SK-N-SH (cell line): ENCODE results near the gene SMYD4. TPM values are rescaled to one million over a fixed set of nuclear protein-coding genes. Genes with fewer than 3 reads are reported as not detected.

ENCODE experiments used
- CTCF ChIA-PET: fragments of 300-600, 350-600 bp; formaldehyde crosslinking; extraction: SDS; loops from one replicate; lab custom pipeline; 2021; lab: Yijun Ruan, JAX
- POLR2A ChIA-PET: fragments of 350-600 bp; sonication (Branson Sonifier 250); formaldehyde crosslinking; extraction: SDS; loops from one replicate; lab custom pipeline; 2020; ENCODE audit warnings: antibody characterized with exemption, inconsistent platforms; lab: Yijun Ruan, JAX
- DNase-seq: peaks from one replicate; pipeline ENCODE4 v3.0.0; 2012
- H2AFZ ChIP-seq: fragments of 200-600 bp; sonication (generic); 2 replicates; pipeline ENCODE4 v1.8.1; 2016; ENCODE audit warnings: antibody characterized with exemption, mild to moderate bottlenecking, low read depth
- H3F3A ChIP-seq: fragments of 200-600 bp; sonication (generic); replicated peaks from 2 replicates; pipeline ENCODE3; 2016; ENCODE audit warnings: antibody characterized with exemption, mild to moderate bottlenecking; ENCODE audit not compliant: insufficient read depth
- H3K27ac ChIP-seq, 2 experiments: fragments of 200-500 bp in 1 of 2; fragments of 200-600 bp in 1 of 2; sonication (Bioruptor generic) in 1 of 2; sonication (generic), shearing (Covaris generic) in 1 of 2; 2 replicates each; pipeline versions ENCODE4 v1.5.1 to v1.6.1; 2014 to 2016; ENCODE audit warnings: low read depth in 2 of 2, inconsistent platforms in 1 of 2, low read length in 1 of 2, mild to moderate bottlenecking in 1 of 2, mixed read lengths in 1 of 2
- H3K27me3 ChIP-seq: fragments of 200-600 bp; sonication (generic), shearing (Covaris generic); 2 replicates; pipeline ENCODE4 v1.6.1; 2016; ENCODE audit warnings: mixed run types; ENCODE audit not compliant: insufficient read depth
- H3K36me3 ChIP-seq, 2 experiments: fragments of 200-500 bp in 1 of 2; fragments of 200-600 bp in 1 of 2; sonication (Bioruptor generic) in 1 of 2; sonication (generic) in 1 of 2; replicated peaks in 1 of 2; 2 replicates each; pipeline versions ENCODE3 to v1.5.1; 2014 to 2016; ENCODE audit warnings: low read length in 1 of 2, mild to moderate bottlenecking in 1 of 2; ENCODE audit not compliant: insufficient read depth in 2 of 2, control insufficient read depth in 1 of 2
- H3K4me1 ChIP-seq, 2 experiments: fragments of 200-500 bp in 1 of 2; fragments of 200-600 bp in 1 of 2; sonication (Bioruptor generic) in 1 of 2; sonication (generic), shearing (Covaris generic) in 1 of 2; 2 replicates each; pipeline versions ENCODE4 v1.5.1 to v1.6.1; 2014 to 2016; ENCODE audit warnings: low read depth in 1 of 2, low read length in 1 of 2, mixed run types in 1 of 2; ENCODE audit not compliant: insufficient read depth in 2 of 2, control insufficient read depth in 1 of 2
- H3K4me2 ChIP-seq: fragments of 200-600 bp; sonication (generic), shearing (Covaris generic); 2 replicates; pipeline ENCODE4 v1.6.1; 2017; ENCODE audit warnings: mixed run types
- H3K4me3 ChIP-seq, 2 experiments: fragments of 200-500 bp in 1 of 2; fragments of 200-600 bp in 1 of 2; sonication (Bioruptor generic) in 1 of 2; sonication (generic), shearing (Covaris generic) in 1 of 2; 2 replicates each; pipeline versions ENCODE4 v1.5.1 to v1.8.1; 2014 to 2016; ENCODE audit warnings: low read depth in 2 of 2, inconsistent platforms in 1 of 2, low read length in 1 of 2, mild to moderate bottlenecking in 1 of 2, mixed read lengths in 1 of 2, moderate library complexity in 1 of 2
- H3K79me2 ChIP-seq: fragments of 200-600 bp; sonication (generic); 2 replicates; pipeline ENCODE4 v1.8.1; 2017; ENCODE audit warnings: mild to moderate bottlenecking; ENCODE audit not compliant: insufficient read depth
- H3K9ac ChIP-seq: fragments of 200-600 bp; sonication (generic); 2 replicates; pipeline ENCODE4 v1.6.1; 2017; ENCODE audit warnings: mixed run types
- H3K9me2 ChIP-seq: fragments of 200-600 bp; sonication (generic); 2 replicates; pipeline ENCODE4 v1.6.1; 2017; ENCODE audit warnings: mixed run types
- H3K9me3 ChIP-seq: fragments of 200-600 bp; sonication (generic); 2 replicates; pipeline ENCODE4 v1.6.1; 2017; ENCODE audit warnings: mixed run types, mild to moderate bottlenecking, moderate library complexity
- H4K20me1 ChIP-seq: fragments of 200-600 bp; sonication (generic); 2 replicates; pipeline ENCODE4 v1.6.1; 2017; ENCODE audit warnings: mild to moderate bottlenecking, mixed run types; ENCODE audit not compliant: insufficient read depth
- CHD2 ChIP-seq: fragments of 150-350 bp; IDR thresholded peaks from 2 replicates; pipeline ENCODE4 v1.6.1; 2018; ENCODE audit warnings: low read length; ENCODE audit not compliant: partially characterized antibody
- GABPA ChIP-seq: IDR thresholded peaks from 2 replicates; pipeline ENCODE4 v1.4.0; 2012; ENCODE audit warnings: low read depth, mild to moderate bottlenecking
- MAX ChIP-seq: IDR thresholded peaks from 2 replicates; pipeline ENCODE4 v1.4.0; 2012; ENCODE audit warnings: low read depth
- MEF2A ChIP-seq: IDR thresholded peaks from 2 replicates; pipeline ENCODE4 v1.4.0; 2012; ENCODE audit warnings: low read depth, borderline replicate concordance
- RXRA ChIP-seq: IDR thresholded peaks from 2 replicates; pipeline ENCODE4 v1.4.0; 2012; ENCODE audit warnings: low read depth, mild to moderate bottlenecking, borderline replicate concordance
- TAF1 ChIP-seq: IDR thresholded peaks from 2 replicates; pipeline ENCODE4 v1.6.1; 2012; ENCODE audit warnings: low read depth, mild to moderate bottlenecking, low read length, moderate library complexity, borderline replicate concordance
- TEAD4 ChIP-seq: IDR thresholded peaks from 2 replicates; pipeline ENCODE4 v1.4.0; 2012; ENCODE audit warnings: mild to moderate bottlenecking, borderline replicate concordance; ENCODE audit not compliant: insufficient read depth
- YY1 ChIP-seq: IDR thresholded peaks from 2 replicates; pipeline ENCODE4 v1.4.0; 2012; ENCODE audit warnings: low read depth, mild to moderate bottlenecking
- ZBTB33 ChIP-seq: IDR thresholded peaks from 2 replicates; pipeline ENCODE4 v1.4.0; 2012; ENCODE audit warnings: low read depth, borderline replicate concordance
- WGBS: methylation state at CpG from one replicate; pipeline ENCODE4 v1.1.6; 2017; ENCODE audit warnings: low lambda C conversion rate; 5-methylcytosine and 5-hydroxymethylcytosine counted together
- polyA plus RNA-seq, 3 experiments: library from polyadenylated mRNA; depleted of rRNA; stranded (reverse); fragments of >200 nt; gene quantifications; 2 replicates each; pipeline ENCODE4 v1.2.3, GENCODE V29; 2012
- TF ChIP-seq, protein P1 (sequence below): fragments of 200-600 bp; sonication (generic); IDR thresholded peaks from 2 replicates; pipeline ENCODE4 v1.6.1; 2017; ENCODE audit warnings: antibody characterized with exemption, mild to moderate bottlenecking, moderate library complexity
- TF ChIP-seq, protein P2 (sequence below): IDR thresholded peaks from 2 replicates; pipeline ENCODE4 v1.4.0; 2012; ENCODE audit warnings: low read depth, borderline replicate concordance
- TF ChIP-seq, protein P3 (sequence below): fragments of 150-350 bp; IDR thresholded peaks from 2 replicates; pipeline ENCODE4 v1.6.1; 2017; ENCODE audit warnings: antibody characterized with exemption, low read length, low read depth, borderline replicate concordance
- TF ChIP-seq, protein P4 (sequence below): IDR thresholded peaks from 2 replicates; pipeline ENCODE4 v1.6.1; 2012; ENCODE audit warnings: mild to moderate bottlenecking, low read depth, low read length, moderate library complexity

Gene SMYD4
- polyA plus RNA-seq, 1 of the 3 experiments (the other 2 are of a cell fraction): 4.9 TPM

- peaks cover 4% of the 10 kb centered on the region; the same call in 1 of the 2 replicates for H3K79me2 ChIP-seq
- ChIA-PET CTCF (interaction anchor here (1.4 kb wide), 2 partner anchors 9 to 146 kb away, joined by 3 read pairs; no protein-coding TSS in a partner anchor), POLR2A (no interaction called here)
- no peak for DNase-seq
- peaks cover 6% of the 10 kb centered on the region for H3F3A ChIP-seq
- H3K36me3 ChIP-seq: peaks cover 15 to 16% of the 10 kb centered on the region in 2 experiments
- H3K4me3 ChIP-seq: no peak overlapping the region
- H3K9me2 ChIP-seq: no peaks in the 10 kb centered on the region
- H3K27ac ChIP-seq: no peak overlapping the region
- no peaks in the 10 kb centered on the region for H3K27me3 ChIP-seq
- H3K9me3 ChIP-seq: no peaks in the 10 kb centered on the region
- no peak overlapping the region for H3K4me2 ChIP-seq
- TF ChIP-seq MEF2A: no peak
- TF ChIP-seq MAX: no peak
- TF ChIP-seq GABPA: no peak
- no peak for TF ChIP-seq TEAD4
- TF ChIP-seq, protein P1, sequence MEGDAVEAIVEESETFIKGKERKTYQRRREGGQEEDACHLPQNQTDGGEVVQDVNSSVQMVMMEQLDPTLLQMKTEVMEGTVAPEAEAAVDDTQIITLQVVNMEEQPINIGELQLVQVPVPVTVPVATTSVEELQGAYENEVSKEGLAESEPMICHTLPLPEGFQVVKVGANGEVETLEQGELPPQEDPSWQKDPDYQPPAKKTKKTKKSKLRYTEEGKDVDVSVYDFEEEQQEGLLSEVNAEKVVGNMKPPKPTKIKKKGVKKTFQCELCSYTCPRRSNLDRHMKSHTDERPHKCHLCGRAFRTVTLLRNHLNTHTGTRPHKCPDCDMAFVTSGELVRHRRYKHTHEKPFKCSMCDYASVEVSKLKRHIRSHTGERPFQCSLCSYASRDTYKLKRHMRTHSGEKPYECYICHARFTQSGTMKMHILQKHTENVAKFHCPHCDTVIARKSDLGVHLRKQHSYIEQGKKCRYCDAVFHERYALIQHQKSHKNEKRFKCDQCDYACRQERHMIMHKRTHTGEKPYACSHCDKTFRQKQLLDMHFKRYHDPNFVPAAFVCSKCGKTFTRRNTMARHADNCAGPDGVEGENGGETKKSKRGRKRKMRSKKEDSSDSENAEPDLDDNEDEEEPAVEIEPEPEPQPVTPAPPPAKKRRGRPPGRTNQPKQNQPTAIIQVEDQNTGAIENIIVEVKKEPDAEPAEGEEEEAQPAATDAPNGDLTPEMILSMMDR: no peak
- TF ChIP-seq, protein P2, sequence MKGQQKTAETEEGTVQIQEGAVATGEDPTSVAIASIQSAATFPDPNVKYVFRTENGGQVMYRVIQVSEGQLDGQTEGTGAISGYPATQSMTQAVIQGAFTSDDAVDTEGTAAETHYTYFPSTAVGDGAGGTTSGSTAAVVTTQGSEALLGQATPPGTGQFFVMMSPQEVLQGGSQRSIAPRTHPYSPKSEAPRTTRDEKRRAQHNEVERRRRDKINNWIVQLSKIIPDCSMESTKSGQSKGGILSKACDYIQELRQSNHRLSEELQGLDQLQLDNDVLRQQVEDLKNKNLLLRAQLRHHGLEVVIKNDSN: no peak
- no peak for TF ChIP-seq RXRA
- no peak for TF ChIP-seq CHD2
- TF ChIP-seq ZBTB33: no peak
- WGBS: over 99% methylated on average over 8 of the region's 8 CpGs
- no peak overlapping the region for H3K9ac ChIP-seq
- H2AFZ ChIP-seq: no peak overlapping the region
- H4K20me1 ChIP-seq: no peaks in the 10 kb centered on the region
- no peaks in the 10 kb centered on the region for H3K4me1 ChIP-seq
Measured at GRCh38 chr17:1868090-1868489, 38.4 kb upstream of the SMYD4 start.

- Histone ChIP-seq H2AFZ (no peak overlapping the region), H3K27me3 (no peaks in the 10 kb centered on the region), H3K36me3 (peaks cover 8 to 12% of the 10 kb centered on the region in 2 experiments), H3K4me1 (no peaks in the 10 kb centered on the region), H3K4me3 (no peak overlapping the region), H3K9me3 (no peaks in the 10 kb centered on the region), H3F3A (peaks cover 6% of the 10 kb centered on the region), H3K27ac (no peak overlapping the region), H3K79me2 (peaks cover 4% of the 10 kb centered on the region; the same call in 1 of the 2 replicates), H3K9ac (no peak overlapping the region), H3K4me2 (no peak overlapping the region), H3K9me2 (no peaks in the 10 kb centered on the region), H4K20me1 (no peaks in the 10 kb centered on the region)
- 97% methylated on average over 3 of the region's 3 CpGs for WGBS
- ChIA-PET CTCF (no interaction called here), POLR2A (no interaction called here)
- DNase-seq: no peak
- TF ChIP-seq GABPA (no peak), RXRA (no peak), YY1 (no peak), MAX (no peak), TAF1 (no peak)
- TF ChIP-seq, protein P3, sequence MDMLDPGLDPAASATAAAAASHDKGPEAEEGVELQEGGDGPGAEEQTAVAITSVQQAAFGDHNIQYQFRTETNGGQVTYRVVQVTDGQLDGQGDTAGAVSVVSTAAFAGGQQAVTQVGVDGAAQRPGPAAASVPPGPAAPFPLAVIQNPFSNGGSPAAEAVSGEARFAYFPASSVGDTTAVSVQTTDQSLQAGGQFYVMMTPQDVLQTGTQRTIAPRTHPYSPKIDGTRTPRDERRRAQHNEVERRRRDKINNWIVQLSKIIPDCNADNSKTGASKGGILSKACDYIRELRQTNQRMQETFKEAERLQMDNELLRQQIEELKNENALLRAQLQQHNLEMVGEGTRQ: no peak
- TF ChIP-seq, protein P1: no peak
- TF ChIP-seq, protein P4, sequence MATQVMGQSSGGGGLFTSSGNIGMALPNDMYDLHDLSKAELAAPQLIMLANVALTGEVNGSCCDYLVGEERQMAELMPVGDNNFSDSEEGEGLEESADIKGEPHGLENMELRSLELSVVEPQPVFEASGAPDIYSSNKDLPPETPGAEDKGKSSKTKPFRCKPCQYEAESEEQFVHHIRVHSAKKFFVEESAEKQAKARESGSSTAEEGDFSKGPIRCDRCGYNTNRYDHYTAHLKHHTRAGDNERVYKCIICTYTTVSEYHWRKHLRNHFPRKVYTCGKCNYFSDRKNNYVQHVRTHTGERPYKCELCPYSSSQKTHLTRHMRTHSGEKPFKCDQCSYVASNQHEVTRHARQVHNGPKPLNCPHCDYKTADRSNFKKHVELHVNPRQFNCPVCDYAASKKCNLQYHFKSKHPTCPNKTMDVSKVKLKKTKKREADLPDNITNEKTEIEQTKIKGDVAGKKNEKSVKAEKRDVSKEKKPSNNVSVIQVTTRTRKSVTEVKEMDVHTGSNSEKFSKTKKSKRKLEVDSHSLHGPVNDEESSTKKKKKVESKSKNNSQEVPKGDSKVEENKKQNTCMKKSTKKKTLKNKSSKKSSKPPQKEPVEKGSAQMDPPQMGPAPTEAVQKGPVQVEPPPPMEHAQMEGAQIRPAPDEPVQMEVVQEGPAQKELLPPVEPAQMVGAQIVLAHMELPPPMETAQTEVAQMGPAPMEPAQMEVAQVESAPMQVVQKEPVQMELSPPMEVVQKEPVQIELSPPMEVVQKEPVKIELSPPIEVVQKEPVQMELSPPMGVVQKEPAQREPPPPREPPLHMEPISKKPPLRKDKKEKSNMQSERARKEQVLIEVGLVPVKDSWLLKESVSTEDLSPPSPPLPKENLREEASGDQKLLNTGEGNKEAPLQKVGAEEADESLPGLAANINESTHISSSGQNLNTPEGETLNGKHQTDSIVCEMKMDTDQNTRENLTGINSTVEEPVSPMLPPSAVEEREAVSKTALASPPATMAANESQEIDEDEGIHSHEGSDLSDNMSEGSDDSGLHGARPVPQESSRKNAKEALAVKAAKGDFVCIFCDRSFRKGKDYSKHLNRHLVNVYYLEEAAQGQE: no peak
Measured at GRCh38 chr17:1867307-1867706, 37.6 kb upstream of the SMYD4 start.
